HepG2 (cell line): Measurements from ENCODE around the gene ZDHHC24. TPM values are rescaled to one million over a fixed set of nuclear protein-coding genes. Genes with fewer than 3 reads are reported as not detected.

Experiments used
- ATM ChIP-seq: fragments of 450-650 bp; IDR thresholded peaks from 2 replicates; pipeline ENCODE4 v1.7.1; 2017; ENCODE audit warnings: mild to moderate bottlenecking, borderline replicate concordance
- DMAP1 ChIP-seq: IDR thresholded peaks from 2 replicates; pipeline ENCODE4 v1.6.1; 2016
- ELF3 ChIP-seq: IDR thresholded peaks from 2 replicates; pipeline ENCODE4 v1.6.1; 2016; ENCODE audit warnings: missing genetic modification reagents, missing compliant biosample characterization
- ETS1 ChIP-seq: sonication (generic); formaldehyde crosslinking; IDR thresholded peaks from 2 replicates; pipeline ENCODE4 v1.4.0; 2020; ENCODE audit warnings: missing genetic modification reagents
- IKZF4 ChIP-seq: sonication (generic); formaldehyde crosslinking; IDR thresholded peaks from 2 replicates; pipeline ENCODE4 v1.5.1; 2020; ENCODE audit warnings: borderline replicate concordance, mild to moderate bottlenecking, low read depth, missing genetic modification reagents; ENCODE audit errors: not compliant biosample characterization
- NR3C1 ChIP-seq: sonication (generic); formaldehyde crosslinking; IDR thresholded peaks from 2 replicates; pipeline ENCODE4 v1.4.0; 2020; ENCODE audit warnings: missing genetic modification reagents
- PBX2 ChIP-seq: IDR thresholded peaks from 2 replicates; pipeline ENCODE4 v1.6.1; 2016; ENCODE audit warnings: control low read depth
- SAFB2 ChIP-seq: sonication (generic); formaldehyde crosslinking; IDR thresholded peaks from 2 replicates; pipeline ENCODE4 v1.5.1; 2020; ENCODE audit warnings: missing genetic modification reagents, low read depth, mild to moderate bottlenecking, borderline replicate concordance
- TCF7 ChIP-seq: sonication (generic); IDR thresholded peaks from 2 replicates; pipeline ENCODE4 v1.6.1; 2016; ENCODE audit warnings: antibody characterized with exemption, low read depth
- THYN1 ChIP-seq: sonication (generic); formaldehyde crosslinking; IDR thresholded peaks from 2 replicates; pipeline ENCODE4 v1.8.1; 2023; ENCODE audit warnings: low read depth, mild to moderate bottlenecking, moderate library complexity, missing genetic modification reagents, borderline replicate concordance
- ZBTB3 ChIP-seq: sonication (generic); formaldehyde crosslinking; IDR thresholded peaks from 2 replicates; pipeline ENCODE4 v1.4.0; 2020; ENCODE audit warnings: low read depth, mild to moderate bottlenecking, moderate library complexity, missing genetic modification reagents, borderline replicate concordance
- ZC3H4 ChIP-seq: sonication (generic); formaldehyde crosslinking; IDR thresholded peaks from 2 replicates; pipeline ENCODE4 v1.4.0; 2020; ENCODE audit warnings: missing genetic modification reagents, borderline replicate concordance
- ZNF121 ChIP-seq: sonication (generic); formaldehyde crosslinking; IDR thresholded peaks from 2 replicates; pipeline ENCODE4 v1.5.0; 2020; ENCODE audit warnings: mild to moderate bottlenecking, missing genetic modification reagents
- ZNF260 ChIP-seq: sonication (generic); formaldehyde crosslinking; IDR thresholded peaks from 2 replicates; pipeline ENCODE4 v1.4.0; 2020; ENCODE audit warnings: missing genetic modification reagents, low read depth, mild to moderate bottlenecking, borderline replicate concordance
- ZNF549 ChIP-seq: sonication (generic); formaldehyde crosslinking; IDR thresholded peaks from 2 replicates; pipeline ENCODE4 v1.5.0; 2020; ENCODE audit warnings: missing genetic modification reagents
- ZNF556 ChIP-seq: sonication (generic); formaldehyde crosslinking; IDR thresholded peaks from 2 replicates; pipeline ENCODE4 v1.4.0; 2020; ENCODE audit warnings: mild to moderate bottlenecking, missing genetic modification reagents, borderline replicate concordance
- ZNF615 ChIP-seq: sonication (generic); formaldehyde crosslinking; IDR thresholded peaks from 2 replicates; pipeline ENCODE4 v1.5.0; 2020; ENCODE audit warnings: mild to moderate bottlenecking, missing genetic modification reagents, borderline replicate concordance
- ZNF788 ChIP-seq: sonication (generic); formaldehyde crosslinking; IDR thresholded peaks from 2 replicates; pipeline ENCODE4 v1.5.0; 2020; ENCODE audit warnings: mild to moderate bottlenecking, missing genetic modification reagents, borderline replicate concordance
- ZNF850 ChIP-seq: sonication (generic); formaldehyde crosslinking; conservative IDR thresholded peaks from 2 replicates; pipeline ENCODE4 v1.9.0; 2021; ENCODE audit warnings: mild to moderate bottlenecking, missing genetic modification reagents
- polyA plus RNA-seq, 8 experiments: library from polyadenylated mRNA; depleted of rRNA in 3 of 8; stranded (reverse) in 7 of 8; unstranded in 1 of 8; fragments of >200 nt; fragmentation: Illumina TruSeq in 4 of 8; extraction: Trizol in 4 of 8; gene quantifications; 2 replicates each; pipeline versions ENCODE4 v1.2.1 to v1.2.3, GENCODE V29; 2011 to 2016; ENCODE audit warnings: low read depth in 4 of 8, missing spikeins in 1 of 8, mixed read lengths in 1 of 8; ENCODE audit not compliant: insufficient read depth in 1 of 8
- total RNA-seq, 5 experiments: library from RNA; depleted of rRNA; stranded (reverse); fragments of >200 nt; fragmentation: Illumina TruSeq; extraction: Trizol; gene quantifications; 2 replicates each; pipeline ENCODE4 v1.2.3, GENCODE V29; 2016; ENCODE audit warnings: low read depth in 1 of 5
- TF ChIP-seq, protein P1 (sequence below): sonication (generic); formaldehyde crosslinking; IDR thresholded peaks from 2 replicates; pipeline ENCODE4 v1.8.0; 2022; ENCODE audit warnings: missing genetic modification reagents, mild to moderate bottlenecking, moderate library complexity, borderline replicate concordance
- TF ChIP-seq, protein P2 (sequence below): sonication (generic); formaldehyde crosslinking; IDR thresholded peaks from 2 replicates; pipeline ENCODE4 v1.4.0; 2020; ENCODE audit warnings: mild to moderate bottlenecking, low read depth, missing genetic modification reagents

ZDHHC24 gene
- total and polyA plus RNA-seq, 2 of the 13 experiments (the other 11 are each of a cell fraction or from before 2014, with no cell fraction given), result 4.3 TPM

GRCh38 chr11:66480117-66480938 lies 65.5 kb downstream of the ZDHHC24 start, which contains the start of gene DPP3 (continued):
- TF ChIP-seq PBX2 (CRISPR knock-in tag) (peak; percentile 91), ZNF556 (CRISPR knock-in tag) (peak; percentile 54), ZNF850 (CRISPR knock-in tag) (no peak), ETS1 (CRISPR knock-in tag) (no peak), ZC3H4 (CRISPR knock-in tag) (peak; percentile 7; the same call in 1 of the 2 replicates), TCF7 (no peak), ZNF788 (CRISPR knock-in tag) (peak; percentile 57; the same call in 1 of the 2 replicates), ZNF260 (CRISPR knock-in tag) (no peak), DMAP1 (CRISPR knock-in tag) (peak; percentile 92), ZNF549 (CRISPR knock-in tag) (no peak), ZNF121 (CRISPR knock-in tag) (peak; percentile 47; the same call in 1 of the 2 replicates), ATM (no peak), ZNF615 (CRISPR knock-in tag) (no peak), ZBTB3 (no peak; the same call in 1 of the 2 replicates), IKZF4 (CRISPR knock-in tag) (peak; percentile 2), ELF3 (CRISPR knock-in tag) (peak; percentile 93), THYN1 (CRISPR knock-in tag) (no peak), SAFB2 (CRISPR knock-in tag) (no peak; the same call in 1 of the 2 replicates), NR3C1 (CRISPR knock-in tag) (no peak)
- TF ChIP-seq, protein P1, sequence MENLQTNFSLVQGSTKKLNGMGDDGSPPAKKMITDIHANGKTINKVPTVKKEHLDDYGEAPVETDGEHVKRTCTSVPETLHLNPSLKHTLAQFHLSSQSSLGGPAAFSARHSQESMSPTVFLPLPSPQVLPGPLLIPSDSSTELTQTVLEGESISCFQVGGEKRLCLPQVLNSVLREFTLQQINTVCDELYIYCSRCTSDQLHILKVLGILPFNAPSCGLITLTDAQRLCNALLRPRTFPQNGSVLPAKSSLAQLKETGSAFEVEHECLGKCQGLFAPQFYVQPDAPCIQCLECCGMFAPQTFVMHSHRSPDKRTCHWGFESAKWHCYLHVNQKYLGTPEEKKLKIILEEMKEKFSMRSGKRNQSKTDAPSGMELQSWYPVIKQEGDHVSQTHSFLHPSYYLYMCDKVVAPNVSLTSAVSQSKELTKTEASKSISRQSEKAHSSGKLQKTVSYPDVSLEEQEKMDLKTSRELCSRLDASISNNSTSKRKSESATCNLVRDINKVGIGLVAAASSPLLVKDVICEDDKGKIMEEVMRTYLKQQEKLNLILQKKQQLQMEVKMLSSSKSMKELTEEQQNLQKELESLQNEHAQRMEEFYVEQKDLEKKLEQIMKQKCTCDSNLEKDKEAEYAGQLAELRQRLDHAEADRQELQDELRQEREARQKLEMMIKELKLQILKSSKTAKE (CRISPR knock-in tag), result 0 out of 2 replicates have a peak, but pooled peaks have one; percentile 5
- TF ChIP-seq, protein P2, sequence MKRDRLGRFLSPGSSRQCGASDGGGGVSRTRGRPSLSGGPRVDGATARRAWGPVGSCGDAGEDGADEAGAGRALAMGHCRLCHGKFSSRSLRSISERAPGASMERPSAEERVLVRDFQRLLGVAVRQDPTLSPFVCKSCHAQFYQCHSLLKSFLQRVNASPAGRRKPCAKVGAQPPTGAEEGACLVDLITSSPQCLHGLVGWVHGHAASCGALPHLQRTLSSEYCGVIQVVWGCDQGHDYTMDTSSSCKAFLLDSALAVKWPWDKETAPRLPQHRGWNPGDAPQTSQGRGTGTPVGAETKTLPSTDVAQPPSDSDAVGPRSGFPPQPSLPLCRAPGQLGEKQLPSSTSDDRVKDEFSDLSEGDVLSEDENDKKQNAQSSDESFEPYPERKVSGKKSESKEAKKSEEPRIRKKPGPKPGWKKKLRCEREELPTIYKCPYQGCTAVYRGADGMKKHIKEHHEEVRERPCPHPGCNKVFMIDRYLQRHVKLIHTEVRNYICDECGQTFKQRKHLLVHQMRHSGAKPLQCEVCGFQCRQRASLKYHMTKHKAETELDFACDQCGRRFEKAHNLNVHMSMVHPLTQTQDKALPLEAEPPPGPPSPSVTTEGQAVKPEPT, result no peak
